ENCODE data around the gene KRT222. TPM values are rescaled to one million over a fixed set of nuclear protein-coding genes. Genes with fewer than 3 reads are reported as not detected.

The KRT222 gene
- total and polyA plus RNA-seq, 2 of the 13 experiments (the other 11 are each of a cell fraction or from before 2014, with no cell fraction given): not detected

- TF ChIP-seq PRDM4 (CRISPR knock-in tag; IDR thresholded peaks at IDR 0.05; ENCODE audit: borderline replicate concordance): no peak
Measured at GRCh38 chr17:40606548-40607353, 58.2 kb downstream of the KRT222 start (continued).

GRCh38 chr17:40605306-40605705, 59.7 kb downstream of the KRT222 start:
- ATAC-seq (no peak), DNase-seq (ENCODE audit: low spot score) (no peak), FAIRE-seq (no peak)
- no peak overlapping the region for H3K4me3 ChIP-seq (replicated peaks in 1 of 3; ENCODE audit: insufficient read depth in 1 of 3, low read depth in 2 of 3, low read length in 3 of 3)
- BruUV-seq (replicated peaks): no TSS peak
- no peak for TF ChIP-seq ERF (CRISPR knock-in tag; IDR thresholded peaks at IDR 0.05)
- no peak for TF ChIP-seq ZNF441 (CRISPR knock-in tag; IDR thresholded peaks at IDR 0.05; ENCODE audit: borderline replicate concordance)
- no peak for TF ChIP-seq ZNF660 (CRISPR knock-in tag; IDR thresholded peaks at IDR 0.05; ENCODE audit: borderline replicate concordance, low read depth)
- no peak for TF ChIP-seq ZBTB26 (CRISPR knock-in tag; IDR thresholded peaks at IDR 0.05; ENCODE audit: borderline replicate concordance)
- no peak for TF ChIP-seq POLR2G (IDR thresholded peaks at IDR 0.05; ENCODE audit: low read depth, low read length)
- no peak for TF ChIP-seq ZNF292 (CRISPR knock-in tag; IDR thresholded peaks at IDR 0.05; ENCODE audit: borderline replicate concordance, low read depth)
- no peak for TF ChIP-seq DPF2 (CRISPR knock-in tag; IDR thresholded peaks at IDR 0.05; ENCODE audit: borderline replicate concordance, low read depth)
- TF ChIP-seq ZNF761 (CRISPR knock-in tag; conservative IDR thresholded peaks at IDR 0.05): no peak
- no peak for TF ChIP-seq BHLHE40 (IDR thresholded peaks at IDR 0.05; ENCODE audit: low read length)
- TF ChIP-seq ETS1 (CRISPR knock-in tag; IDR thresholded peaks at IDR 0.05): no peak
- no peak for TF ChIP-seq ZBTB25 (CRISPR knock-in tag; IDR thresholded peaks at IDR 0.05)
- no peaks in the 10 kb centered on the region for H3K79me2 ChIP-seq (ENCODE audit: insufficient read depth, low read length)
- CTCF ChIA-PET (ENCODE audit: low intra/inter-chr PET ratio, low total read pairs): no interaction called here
- H3K36me3 ChIP-seq (replicated peaks in 1 of 2; ENCODE audit: control insufficient read depth in 1 of 2, insufficient read depth in 2 of 2, low read length in 2 of 2): no peaks in the 10 kb centered on the region
- POLR2A ChIA-PET: no interaction called here
- H3K4me2 ChIP-seq (ENCODE audit: low read depth, low read length): no peak overlapping the region
- intact Hi-C loops (cut with micrococcal nuclease; ENCODE audit: unreplicated experiment) (no loop called here), in situ Hi-C loops (cut with HindIII; ENCODE audit: extremely low pct_ligation_motif_present, low pct_unique_long_range_greater_than_20kb) (no loop called here)
- no peaks in the 10 kb centered on the region for H3K9me3 ChIP-seq (ENCODE audit: low read length)
- H3K4me1 ChIP-seq (ENCODE audit: insufficient read depth, low read length): peaks cover 9% of the 10 kb centered on the region
- no peaks in the 10 kb centered on the region for H4K20me1 ChIP-seq (ENCODE audit: insufficient read depth, low read length)
- peaks cover 1 to 7% of the 10 kb centered on the region in 2 experiments; a peak in 3 of 5 replicates for H3K27me3 ChIP-seq (ENCODE audit: control insufficient read depth in 1 of 2, insufficient read depth in 2 of 2, low read length in 2 of 2)
- H3K27ac ChIP-seq (ENCODE audit: extremely low read length, insufficient read depth, low read length): no peak overlapping the region
- WGBS (ENCODE audit: low lambda C conversion rate): 52% methylated on average over 6 of the region's 6 CpGs
- H3K9ac ChIP-seq (ENCODE audit: insufficient read depth, low read depth, low read length): no peak overlapping the region
- H2AFZ ChIP-seq (ENCODE audit: low read length): no peak overlapping the region

Data from HepG2 (cell line).